CD4-positive, alpha-beta T cell treated with Interleukin-6 at 100 ng/mL for 8 hours (primary cell): ENCODE results near the gene CENPN.

Experiments used
- DNase-seq: peaks from one replicate; pipeline ENCODE4 v3.0.0-alpha.2; 2020; ENCODE audit warnings: mixed read lengths, low spot score

The CENPN gene

DNA sequence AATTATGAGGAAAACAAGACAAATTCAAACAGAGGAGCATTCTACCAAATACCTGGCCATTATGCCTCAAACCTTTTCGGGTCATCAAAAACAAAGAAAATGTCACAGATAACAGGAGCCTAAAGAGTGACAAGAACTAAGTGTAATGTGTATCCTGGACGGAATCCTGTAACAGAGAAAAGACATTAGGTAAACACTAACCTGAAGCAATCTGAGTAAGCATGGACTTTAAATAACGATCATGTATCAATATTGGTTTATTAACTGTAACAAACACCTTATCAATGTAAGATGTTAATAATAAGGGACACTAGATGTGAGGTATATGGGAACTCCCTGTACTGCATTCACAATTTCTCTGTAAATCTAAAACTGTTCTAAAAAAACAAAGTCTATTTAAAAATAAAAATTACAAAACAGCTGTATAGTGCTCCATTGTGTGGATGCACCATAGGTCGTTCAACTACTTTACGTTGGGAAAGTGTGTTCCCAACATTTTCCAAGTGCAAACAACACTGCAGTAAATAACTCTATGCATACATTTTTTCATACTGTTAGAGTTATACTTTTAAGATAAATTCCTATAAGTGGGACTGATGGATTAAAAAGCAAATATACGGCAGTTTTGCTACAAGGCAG is 15.1 kb upstream of the CENPN start:
- no peak for DNase-seq

DNA sequence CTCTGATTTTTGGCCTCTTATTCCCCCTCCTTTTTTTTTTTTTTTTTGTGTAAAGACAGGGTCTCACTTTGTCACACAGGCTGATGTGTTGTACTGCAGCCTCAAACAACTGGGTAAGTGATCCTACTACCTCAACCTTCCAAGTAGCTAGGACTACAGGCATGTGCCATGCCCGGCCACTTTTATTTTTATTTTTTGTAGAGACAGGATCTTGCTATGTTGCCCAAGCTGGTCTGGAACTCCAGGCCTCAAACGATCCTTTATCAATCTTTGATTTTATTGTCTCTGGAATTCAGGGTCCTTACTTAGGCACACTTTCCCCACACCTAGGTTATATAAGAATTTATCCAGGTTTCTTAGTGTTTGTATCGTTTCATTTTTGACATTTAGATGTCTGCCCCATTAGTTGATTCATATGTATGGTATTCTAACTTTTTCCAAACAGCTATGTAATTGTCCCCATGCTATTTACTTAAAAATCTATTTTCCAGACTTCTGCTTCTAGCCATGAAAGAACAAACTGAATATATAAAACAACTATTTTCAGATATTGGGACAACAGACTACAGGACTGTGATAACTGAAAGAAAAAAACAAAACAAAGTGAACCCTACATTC is 14.2 kb upstream of the CENPN start:
- no peak for DNase-seq

GRCh38 chr16:80993307-80993706 is 13.7 kb upstream of the CENPN start:
- DNase-seq, result no peak

- no peak for DNase-seq
Observed at GRCh38 chr16:80993834-80994233, 13.2 kb upstream of the CENPN start.

DNA sequence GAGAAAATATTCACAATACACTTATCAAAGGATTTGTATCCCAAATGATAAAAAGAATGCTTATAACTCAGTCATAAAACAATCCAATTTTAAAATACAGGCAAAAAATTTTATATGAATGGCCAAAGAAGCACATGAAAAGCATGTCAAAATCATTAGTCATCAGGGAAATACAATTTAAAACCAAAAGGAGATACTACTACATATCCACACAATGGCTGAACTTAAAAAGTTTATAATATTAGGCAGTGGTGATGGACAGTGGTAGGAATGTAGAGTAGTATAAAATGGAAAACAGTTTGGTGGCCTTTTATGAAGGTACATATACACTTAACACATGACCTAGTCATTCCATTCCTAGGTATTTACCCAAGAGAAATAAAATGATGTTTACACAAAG is 12.6 kb upstream of the CENPN start:
- no peak for DNase-seq

GRCh38 chr16:80996688-80997138 is 10.3 kb upstream of the CENPN start:
- no peak for DNase-seq

DNA sequence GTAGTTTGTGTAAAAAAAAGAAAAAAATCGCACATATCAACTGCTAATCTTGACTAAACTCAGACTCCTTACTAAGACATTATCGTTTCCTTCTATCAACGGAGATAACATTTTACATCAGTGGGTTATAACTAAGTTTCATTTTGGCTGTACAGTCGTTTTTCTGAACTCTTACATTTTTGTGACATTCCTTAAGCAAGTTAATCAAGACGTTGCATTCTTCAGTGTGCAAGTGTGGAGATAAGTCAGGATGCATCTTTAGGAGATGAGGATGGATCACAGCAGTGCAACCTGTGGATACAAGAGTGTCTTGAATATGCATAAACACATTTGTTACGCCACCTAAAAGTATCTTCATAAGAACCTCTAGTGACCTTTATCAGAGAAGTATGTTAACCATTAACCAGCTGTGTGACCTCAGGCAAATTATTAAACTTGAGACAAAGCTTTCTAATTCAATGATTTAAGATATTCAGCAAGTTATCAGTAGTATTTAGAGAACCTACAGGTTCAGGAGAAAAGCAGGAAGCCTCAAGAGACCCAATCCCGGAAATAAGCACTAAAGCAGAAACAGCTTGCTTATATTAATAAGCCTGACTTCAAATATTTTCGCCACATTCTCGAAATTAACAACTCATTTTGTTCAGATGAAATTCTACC is 9.7 kb upstream of the CENPN start:
- peak; percentile 14 for DNase-seq

GRCh38 chr16:80997964-80998620 is 8.9 kb upstream of the CENPN start:
- DNase-seq, result no peak

DNA sequence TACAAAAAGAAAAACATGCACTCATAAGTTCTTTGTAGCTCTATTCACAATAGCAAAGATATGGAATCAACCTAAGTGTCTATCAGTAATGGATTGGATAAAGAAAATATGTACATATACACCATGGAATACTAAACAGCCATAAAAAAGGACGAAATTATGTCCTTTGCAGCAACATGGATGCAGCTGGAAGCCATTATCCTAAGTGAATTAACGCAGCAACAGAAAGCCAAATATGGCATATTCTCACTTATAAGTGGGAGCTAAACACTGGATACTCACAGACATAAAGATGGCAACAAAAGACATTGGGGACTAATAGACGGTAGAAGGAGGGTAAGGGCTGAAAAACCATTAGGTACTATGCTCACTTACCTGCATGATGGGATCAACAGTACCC is 6.1 kb upstream of the CENPN start:
- no peak for DNase-seq

DNA sequence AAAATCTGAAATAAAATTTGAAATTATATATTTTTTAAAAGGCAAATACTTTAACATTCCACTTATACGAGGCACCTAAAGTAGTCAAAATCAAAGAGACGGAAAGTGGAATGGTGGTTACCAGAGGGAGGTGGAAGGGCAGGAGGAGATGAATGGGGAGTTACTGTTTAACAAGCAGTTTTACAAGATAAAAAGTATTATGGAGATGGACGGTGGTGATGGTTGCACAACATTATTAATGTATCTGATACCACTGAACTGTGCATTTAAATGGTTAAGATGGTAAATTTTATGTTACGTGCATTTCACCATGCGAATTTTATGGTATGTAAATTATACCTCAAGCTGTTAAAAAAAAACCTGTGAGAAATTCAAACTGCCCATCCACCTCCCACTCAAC is 5.7 kb upstream of the CENPN start:
- DNase-seq, result no peak

- no peak for DNase-seq
Observed at GRCh38 chr16:81003064-81003463, 4.0 kb upstream of the CENPN start.

DNA sequence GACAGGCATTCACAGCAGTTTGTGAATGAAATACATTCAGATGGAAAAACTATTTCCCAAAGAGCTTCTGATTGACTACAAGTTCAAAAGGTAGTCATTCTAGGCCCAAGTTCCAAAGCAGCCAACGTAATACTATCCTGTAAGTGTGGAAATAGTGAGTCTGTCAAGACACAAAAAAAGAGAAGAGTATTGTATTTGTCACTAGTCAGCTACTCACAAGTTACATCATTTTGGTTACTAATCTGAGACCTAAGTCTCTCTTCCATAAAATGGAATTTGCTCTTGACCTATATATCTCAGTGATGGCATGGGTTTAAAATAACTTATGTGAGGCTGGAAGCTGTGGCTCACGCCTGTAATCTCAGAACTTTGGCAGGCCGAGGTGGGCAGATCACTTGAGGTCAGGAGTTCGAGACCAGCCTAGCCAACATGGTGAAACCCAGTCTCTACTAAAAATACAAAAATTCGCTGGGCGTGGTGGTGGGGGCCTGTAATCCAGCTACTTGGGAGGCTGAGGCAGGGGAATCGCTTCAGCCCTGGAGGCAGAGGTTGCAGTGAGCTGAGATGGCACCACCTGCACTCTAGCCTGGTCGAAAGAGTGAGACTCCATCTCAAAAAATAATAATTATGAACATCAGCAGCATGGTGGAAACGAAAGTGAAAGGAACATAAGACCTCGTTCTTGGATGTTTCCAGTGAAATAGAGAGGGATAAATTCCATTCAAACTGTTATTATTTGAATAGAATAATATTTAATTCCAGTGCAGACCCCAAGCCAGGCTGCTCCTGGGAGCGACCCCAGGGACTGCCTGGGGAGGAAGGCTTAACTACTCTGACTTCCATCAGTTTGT is 3.2 kb upstream of the CENPN start:
- DNase-seq, result no peak

GRCh38 chr16:81004646-81005353 is 2.2 kb upstream of the CENPN start:
- peak; percentile 64 for DNase-seq

DNA sequence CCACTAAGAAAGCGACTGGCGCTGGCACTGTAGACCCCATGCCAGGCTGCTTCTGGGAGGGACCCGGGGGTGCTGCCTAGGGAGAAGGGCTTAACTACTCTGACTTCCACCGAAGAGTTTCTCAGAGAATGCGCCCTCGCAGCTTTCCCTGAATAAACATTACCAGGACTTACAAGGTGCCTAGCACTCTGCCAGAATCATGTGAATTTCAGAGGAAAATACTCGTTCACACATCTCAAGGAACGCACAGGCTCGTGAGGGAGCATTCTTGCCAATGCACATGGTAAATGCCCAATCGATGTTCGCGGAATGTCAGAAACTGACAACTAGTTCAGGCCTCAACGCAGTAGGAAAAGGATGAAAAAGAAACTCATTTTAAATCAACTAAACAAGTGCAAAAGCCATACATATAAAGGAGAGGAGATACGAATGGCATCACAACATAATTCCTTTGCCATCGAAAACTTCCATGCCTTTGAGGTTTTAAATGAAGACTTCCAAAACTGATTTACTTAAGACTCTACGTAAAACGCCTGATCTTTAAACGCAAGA is 1.3 kb upstream of the CENPN start:
- DNase-seq, result no peak

DNA sequence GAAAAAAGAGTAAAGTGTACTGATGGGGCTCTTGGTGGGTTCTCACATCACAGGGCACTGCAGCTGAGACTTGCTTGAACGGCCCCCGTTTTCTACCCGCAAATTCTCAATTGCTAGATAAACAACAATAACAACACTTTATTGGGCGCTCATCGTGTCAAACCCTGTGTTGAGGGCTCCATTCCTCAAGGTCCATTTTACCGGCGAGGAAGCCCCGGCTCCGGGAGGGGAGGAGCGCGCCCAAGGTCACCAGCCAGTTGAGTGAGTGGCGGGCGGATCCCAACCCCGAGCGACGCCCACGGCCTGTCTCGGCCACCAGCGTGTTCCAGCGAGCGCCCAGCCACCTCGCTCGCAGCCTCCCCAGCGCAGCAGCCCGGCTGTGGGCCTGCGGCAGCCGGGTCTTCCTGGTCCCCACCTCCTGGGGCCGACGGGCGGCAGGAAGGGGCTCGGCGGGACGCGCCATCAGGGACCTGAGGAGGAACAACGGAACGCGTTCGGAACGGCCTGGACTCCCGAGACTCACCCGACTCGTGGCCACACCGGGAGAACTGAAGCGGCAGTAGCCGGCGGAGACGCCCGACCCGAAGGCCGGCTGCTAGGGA is 702 bp upstream of the CENPN start:
- DNase-seq, result peak; percentile 56

DNA sequence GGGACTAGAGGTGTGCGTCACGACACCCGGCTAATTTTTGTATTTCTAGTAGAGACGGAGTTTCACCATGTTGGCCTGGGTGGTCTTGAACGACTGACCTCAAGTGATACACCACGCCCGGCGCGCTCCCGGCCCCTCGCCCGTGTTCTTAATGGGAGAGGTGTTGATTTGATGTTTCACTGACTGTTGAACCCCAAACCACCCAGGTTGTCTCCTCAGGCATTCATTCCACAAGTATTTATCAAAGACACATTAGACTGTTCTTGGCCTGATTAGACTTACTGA is 1.4 kb downstream of the CENPN start:
- no peak for DNase-seq

GRCh38 chr16:81012974-81013373 is 6.0 kb downstream of the CENPN start:
- DNase-seq, result no peak

DNA sequence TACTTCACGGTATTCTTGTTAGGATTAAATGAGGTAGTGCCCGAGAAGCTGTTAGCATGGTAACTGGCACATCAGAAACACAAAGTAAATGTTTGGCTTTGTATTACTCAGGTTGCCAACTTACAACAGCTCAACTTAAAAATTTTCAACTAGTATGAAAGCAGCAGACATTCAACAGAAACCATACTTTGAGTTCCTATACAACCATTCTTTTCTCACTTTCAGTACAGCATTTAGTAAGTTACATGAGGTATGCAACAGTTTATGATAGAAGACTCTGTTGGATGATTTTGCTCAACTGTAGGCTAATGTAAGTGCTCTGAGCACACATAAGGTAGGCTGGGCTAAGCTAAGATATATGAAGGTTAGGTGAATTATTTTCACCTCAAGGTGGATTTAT is 7.7 kb downstream of the CENPN start:
- no peak for DNase-seq

DNA sequence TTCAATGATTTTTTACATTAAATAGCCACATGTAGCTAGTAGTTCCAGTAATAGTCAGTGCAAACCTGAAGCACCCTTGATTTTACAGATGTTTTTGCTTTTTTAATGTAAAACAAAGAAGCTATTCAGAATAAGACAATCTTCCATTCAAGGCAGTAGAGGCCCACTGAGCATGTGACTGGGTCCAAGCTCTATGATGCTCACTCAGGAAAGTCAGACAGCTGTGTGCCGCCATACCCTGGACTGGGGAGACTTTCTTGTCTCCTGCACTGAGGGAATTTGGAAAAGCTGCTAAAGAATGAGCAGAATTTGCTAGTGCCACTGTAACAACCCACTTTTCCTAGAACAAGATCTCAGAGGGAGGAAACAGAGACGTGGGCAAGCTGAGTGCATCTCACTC is 11.5 kb downstream of the CENPN start:
- DNase-seq, result no peak

GRCh38 chr16:81026429-81026828 is 19.4 kb downstream of the CENPN start:
- DNase-seq, result no peak
